HG03066 (cell line): ENCODE results near the gene PCDH15.

Source experiments
- ATAC-seq: cut with Tn5 transposase; IDR thresholded peaks from one replicate; pipeline ENCODE4 v1.9.1; 2021; ENCODE audit warnings: low read depth; ENCODE audit not compliant: unreplicated experiment

The PCDH15 gene

GRCh38 chr10:54708591-54708990 is 92.4 kb downstream of the PCDH15 start:
- no peak for ATAC-seq

- no peak for ATAC-seq
Measured at GRCh38 chr10:54708021-54708420, 93.0 kb downstream of the PCDH15 start.

- no peak for ATAC-seq
Measured at GRCh38 chr10:54702583-54703485, 98.2 kb downstream of the PCDH15 start.

GRCh38 chr10:54691331-54691730 is 109.7 kb downstream of the PCDH15 start:
- ATAC-seq, result no peak

- ATAC-seq, result no peak
Measured at GRCh38 chr10:54682554-54682953, 118.5 kb downstream of the PCDH15 start.

GRCh38 chr10:54681136-54681535 is 119.9 kb downstream of the PCDH15 start:
- ATAC-seq, result no peak

GRCh38 chr10:54667136-54667535 is 133.9 kb downstream of the PCDH15 start:
- ATAC-seq, result no peak

GRCh38 chr10:54666192-54666591 is 134.8 kb downstream of the PCDH15 start:
- no peak for ATAC-seq

GRCh38 chr10:54665095-54665494 is 135.9 kb downstream of the PCDH15 start:
- no peak for ATAC-seq

- ATAC-seq, result no peak
Measured at GRCh38 chr10:54660397-54660796, 140.6 kb downstream of the PCDH15 start.

- ATAC-seq, result no peak
Measured at GRCh38 chr10:54656643-54657042, 144.4 kb downstream of the PCDH15 start.

GRCh38 chr10:54653518-54653917 is 147.5 kb downstream of the PCDH15 start:
- no peak for ATAC-seq

GRCh38 chr10:54650547-54650946 is 150.5 kb downstream of the PCDH15 start:
- ATAC-seq, result no peak

- no peak for ATAC-seq
Measured at GRCh38 chr10:54622017-54622416, 179.0 kb downstream of the PCDH15 start.

GRCh38 chr10:54620352-54620751 is 180.7 kb downstream of the PCDH15 start:
- no peak for ATAC-seq

GRCh38 chr10:54614072-54614471 is 187.0 kb downstream of the PCDH15 start:
- ATAC-seq, result no peak

- ATAC-seq, result no peak
Measured at GRCh38 chr10:54613162-54613561, 187.9 kb downstream of the PCDH15 start.

GRCh38 chr10:54609423-54609822 is 191.6 kb downstream of the PCDH15 start:
- ATAC-seq, result no peak

- no peak for ATAC-seq
Measured at GRCh38 chr10:54607983-54608382, 193.0 kb downstream of the PCDH15 start.

GRCh38 chr10:54594289-54594688 is 206.7 kb downstream of the PCDH15 start:
- ATAC-seq, result no peak

- ATAC-seq, result no peak
Measured at GRCh38 chr10:54587971-54588370, 213.1 kb downstream of the PCDH15 start.

- no peak for ATAC-seq
Measured at GRCh38 chr10:54585572-54585971, 215.5 kb downstream of the PCDH15 start.
